Tibial nerve (tissue), 4 donors: Measurements from ENCODE around the gene PI4K2A. TPM values are rescaled to one million over a fixed set of nuclear protein-coding genes. Genes with fewer than 3 reads are reported as not detected.

Experiments used
- DNase-seq, 2 donors: peaks; one replicate each; pipeline ENCODE4 v3.0.0-alpha.2; 2019; ENCODE audit warnings: low spot score in 2 of 2
- H3K27ac ChIP-seq, 4 donors: fragments of 200-600 bp; sonication (generic) in 3 of 4; one replicate each; pipeline ENCODE4 v1.5.1; 2017 to 2019; ENCODE audit warnings: mild to moderate bottlenecking in 1 of 4
- H3K27me3 ChIP-seq, 2 donors: fragments of 200-600 bp; sonication (generic) in 1 of 2; one replicate each; pipeline versions ENCODE4 v1.5.1 to v1.6.0; 2017 to 2019
- H3K36me3 ChIP-seq, 3 donors: fragments of 200-600 bp; sonication (generic); one replicate each; pipeline ENCODE4 v1.5.1; 2018 to 2019
- H3K4me1 ChIP-seq, 4 donors: fragments of 200-600 bp; sonication (generic) in 3 of 4; one replicate each; pipeline ENCODE4 v1.5.1; 2017 to 2019
- H3K4me3 ChIP-seq, 4 donors: fragments of 200-600 bp; sonication (generic) in 3 of 4; one replicate each; pipeline ENCODE4 v1.5.1; 2017 to 2019; ENCODE audit warnings: mild to moderate bottlenecking in 1 of 4, moderate library complexity in 1 of 4
- H3K9me3 ChIP-seq, 4 donors: fragments of 200-600 bp; sonication (generic) in 3 of 4; one replicate each; pipeline ENCODE4 v1.5.1; 2017 to 2019
- EP300 ChIP-seq, 2 donors: sonication (generic); formaldehyde crosslinking; IDR thresholded peaks; one replicate each; pipeline ENCODE4 v1.6.1; 2017; ENCODE audit warnings: antibody characterized with exemption in 2 of 2, mild to moderate bottlenecking in 1 of 2
- POLR2A ChIP-seq, 2 donors: fragments of 450-650 bp; IDR thresholded peaks; one replicate each; pipeline ENCODE4 v1.6.1; 2017; ENCODE audit warnings: antibody characterized with exemption in 2 of 2, mild to moderate bottlenecking in 2 of 2, moderate library complexity in 2 of 2
- WGBS, 2 donors: methylation state at CpG; one replicate each; pipeline ENCODE4 v1.1.5; 2018; 5-methylcytosine and 5-hydroxymethylcytosine counted together
- total RNA-seq, 4 donors: library from RNA; depleted of rRNA; stranded (reverse); fragments of >200 nt; gene quantifications; one replicate each; pipeline ENCODE4 v1.1.0, GENCODE V29; 2016
- TF ChIP-seq, protein P1 (sequence below), 5 experiments: fragments of 200-600 bp in 3 of 5; fragments of 450-650 bp in 2 of 5; sonication (generic) in 3 of 5; IDR thresholded peaks; one replicate each; pipeline ENCODE4 v1.5.1; 2016 to 2019; ENCODE audit warnings: antibody characterized with exemption in 5 of 5, mild to moderate bottlenecking in 3 of 5, moderate library complexity in 2 of 5

Gene PI4K2A
- total RNA-seq, 4 donors from 2014 or later = 17.0 to 29.1 (median 21.0) TPM

DNA sequence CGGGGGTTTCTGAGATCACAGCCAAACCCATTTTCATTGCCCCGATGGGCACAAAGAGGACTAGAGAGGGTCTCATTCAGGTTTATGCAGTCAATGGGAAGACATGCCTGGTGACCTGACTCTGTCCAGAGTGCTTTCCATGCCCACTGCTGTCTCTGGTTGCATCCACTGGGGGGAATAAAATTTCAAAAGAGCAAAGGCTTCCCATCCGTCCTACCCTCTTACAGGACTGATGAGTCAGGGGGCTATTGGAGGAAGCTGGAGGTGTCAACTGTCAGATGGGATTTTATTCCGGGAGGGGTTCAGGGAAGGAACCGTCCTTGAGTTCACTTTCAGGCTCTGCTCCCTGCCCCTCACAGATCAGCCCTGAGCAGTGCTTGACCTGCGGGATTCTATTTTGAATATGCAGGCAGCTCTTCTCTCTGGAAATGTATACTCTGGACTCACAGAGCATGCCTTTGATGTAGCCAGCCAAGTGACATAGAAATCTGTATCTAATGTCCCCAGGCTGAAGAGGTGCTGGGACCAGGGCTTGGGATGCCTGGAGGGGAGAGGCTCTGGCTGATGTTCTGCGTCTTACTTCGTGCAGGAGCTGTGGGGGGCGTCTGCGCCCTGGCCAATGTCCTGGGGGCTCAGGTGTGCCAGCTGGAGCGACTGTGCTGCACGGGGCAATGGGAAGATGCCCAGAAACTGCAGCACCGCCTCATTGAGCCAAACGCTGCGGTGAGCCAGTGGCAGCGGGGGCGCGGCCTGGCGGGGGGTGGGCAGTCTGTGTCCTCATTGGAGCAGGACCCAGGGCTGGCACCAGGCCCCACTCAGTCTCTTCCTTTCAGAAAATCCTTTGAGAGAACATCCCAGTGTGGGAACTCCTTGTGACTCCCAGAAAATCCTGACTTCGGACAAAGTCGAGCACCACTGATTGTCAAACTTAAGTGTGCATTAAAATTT is 38.9 kb upstream of the PI4K2A start:
- Histone ChIP-seq H3K27me3 (no peaks in the 10 kb centered on the region), H3K9me3 (no peaks in the 10 kb centered on the region), H3K36me3 (no peaks in the 10 kb centered on the region), H3K27ac (no peak overlapping the region), H3K4me3 (no peak overlapping the region), H3K4me1 (peaks cover 0 to 9% (median under 1%) of the 10 kb centered on the region in 4 donors)
- TF ChIP-seq EP300 (IDR thresholded peaks at IDR 0.05) (no peak), POLR2A (IDR thresholded peaks at IDR 0.05) (no peak)
- TF ChIP-seq, protein P1, sequence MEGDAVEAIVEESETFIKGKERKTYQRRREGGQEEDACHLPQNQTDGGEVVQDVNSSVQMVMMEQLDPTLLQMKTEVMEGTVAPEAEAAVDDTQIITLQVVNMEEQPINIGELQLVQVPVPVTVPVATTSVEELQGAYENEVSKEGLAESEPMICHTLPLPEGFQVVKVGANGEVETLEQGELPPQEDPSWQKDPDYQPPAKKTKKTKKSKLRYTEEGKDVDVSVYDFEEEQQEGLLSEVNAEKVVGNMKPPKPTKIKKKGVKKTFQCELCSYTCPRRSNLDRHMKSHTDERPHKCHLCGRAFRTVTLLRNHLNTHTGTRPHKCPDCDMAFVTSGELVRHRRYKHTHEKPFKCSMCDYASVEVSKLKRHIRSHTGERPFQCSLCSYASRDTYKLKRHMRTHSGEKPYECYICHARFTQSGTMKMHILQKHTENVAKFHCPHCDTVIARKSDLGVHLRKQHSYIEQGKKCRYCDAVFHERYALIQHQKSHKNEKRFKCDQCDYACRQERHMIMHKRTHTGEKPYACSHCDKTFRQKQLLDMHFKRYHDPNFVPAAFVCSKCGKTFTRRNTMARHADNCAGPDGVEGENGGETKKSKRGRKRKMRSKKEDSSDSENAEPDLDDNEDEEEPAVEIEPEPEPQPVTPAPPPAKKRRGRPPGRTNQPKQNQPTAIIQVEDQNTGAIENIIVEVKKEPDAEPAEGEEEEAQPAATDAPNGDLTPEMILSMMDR (IDR thresholded peaks at IDR 0.05) = no peak
- WGBS, 2 donors = 73 to 77% methylated on average over 21 of the region's 21 CpGs
- DNase-seq = no peak

DNA sequence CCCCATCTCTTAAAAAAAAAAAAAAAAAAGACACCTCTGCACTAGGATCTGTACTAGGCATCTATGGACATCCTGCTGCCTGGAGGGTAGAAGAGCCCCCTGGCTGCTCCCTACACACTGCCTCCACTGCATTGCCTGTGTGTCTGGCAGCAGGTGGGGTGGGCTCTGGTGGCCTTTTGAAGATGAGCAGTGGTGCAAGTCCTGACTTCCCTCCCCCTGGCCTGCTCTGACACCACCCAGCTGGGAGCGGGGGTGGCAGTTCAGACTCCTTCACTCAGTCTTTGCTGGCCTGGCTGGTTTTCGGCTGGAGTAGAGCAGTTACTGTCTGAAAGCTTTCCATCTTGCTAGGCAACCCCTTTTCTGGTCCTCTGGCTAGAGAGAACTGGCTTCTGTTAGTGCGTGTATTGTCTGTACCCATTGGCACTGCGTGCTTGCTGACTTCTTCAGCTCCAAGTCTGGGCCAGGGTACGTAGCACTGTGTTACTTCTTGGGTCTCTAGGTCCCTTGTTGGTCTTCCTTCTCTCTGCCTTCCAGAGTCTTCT is 33.3 kb upstream of the PI4K2A start:
- DNase-seq = no peak
- TF ChIP-seq POLR2A (IDR thresholded peaks at IDR 0.05) = no peak
- no peak for TF ChIP-seq EP300 (IDR thresholded peaks at IDR 0.05)
- TF ChIP-seq, protein P1 (IDR thresholded peaks at IDR 0.05) = no peak
- Histone ChIP-seq H3K27me3 (no peaks in the 10 kb centered on the region), H3K4me1 (peaks cover 0 to 4% (median 0%) of the 10 kb centered on the region in 4 donors), H3K27ac (no peak overlapping the region), H3K36me3 (no peaks in the 10 kb centered on the region), H3K4me3 (no peak overlapping the region), H3K9me3 (no peaks in the 10 kb centered on the region)
- 84 to 98% methylated on average over 4 to 5 of the region's 5 CpGs for WGBS, 2 donors

DNA sequence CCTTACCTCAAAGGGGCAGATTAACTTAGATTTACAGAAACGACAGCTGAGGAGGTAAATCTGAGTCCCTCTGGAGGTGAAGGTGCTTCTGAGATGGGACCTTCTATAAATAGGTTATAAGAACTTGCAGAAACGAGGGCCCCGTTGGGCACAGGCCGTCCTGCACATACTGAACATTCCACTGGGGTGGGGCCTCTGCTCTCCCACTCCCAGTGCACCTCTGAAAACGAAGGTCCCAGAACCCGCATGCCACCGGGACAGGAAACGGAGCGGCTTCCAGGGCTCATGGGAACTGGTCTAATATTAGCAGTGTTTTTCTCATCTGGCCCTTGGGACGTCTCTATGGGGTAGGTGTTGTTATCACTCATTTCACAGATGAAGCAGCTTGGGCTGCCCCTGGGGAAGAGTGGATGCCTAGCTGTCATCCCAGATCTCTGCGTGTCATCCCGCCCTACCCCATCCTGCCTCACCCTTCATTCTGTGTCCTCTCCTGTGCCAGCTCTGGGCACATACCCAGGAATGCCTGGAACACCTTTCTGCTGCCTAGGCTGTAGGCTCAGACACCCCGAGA is 31.4 kb upstream of the PI4K2A start:
- Histone ChIP-seq H3K4me3 (no peak overlapping the region), H3K9me3 (no peaks in the 10 kb centered on the region), H3K36me3 (peaks cover 0 to 5% (median 0%) of the 10 kb centered on the region in 3 donors), H3K4me1 (peaks cover 0 to 4% (median 0%) of the 10 kb centered on the region in 4 donors), H3K27me3 (no peaks in the 10 kb centered on the region), H3K27ac (no peak overlapping the region)
- 66 to 82% methylated on average over 8 to 13 of the region's 13 CpGs for WGBS, 2 donors
- no peak for TF ChIP-seq EP300 (IDR thresholded peaks at IDR 0.05)
- TF ChIP-seq, protein P1 (IDR thresholded peaks at IDR 0.05) = no peak
- TF ChIP-seq POLR2A (IDR thresholded peaks at IDR 0.05) = no peak
- DNase-seq = no peak

DNA sequence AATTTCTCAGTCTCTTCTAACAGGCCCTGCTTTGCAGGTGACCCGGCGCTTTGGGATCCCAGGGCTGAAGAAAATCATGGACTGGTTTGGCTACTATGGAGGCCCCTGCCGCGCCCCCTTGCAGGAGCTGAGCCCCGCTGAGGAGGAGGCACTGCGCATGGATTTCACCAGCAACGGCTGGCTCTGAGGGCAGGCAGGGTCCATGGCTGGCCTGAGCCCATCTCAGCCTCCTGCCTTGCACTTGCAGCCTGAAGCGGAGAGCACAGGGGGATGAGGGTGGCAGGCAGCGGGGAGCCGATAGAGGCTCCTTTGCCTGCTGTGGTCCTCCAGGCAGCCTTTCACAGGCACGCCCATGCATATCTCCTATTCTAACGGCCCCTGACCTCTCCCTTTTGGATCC is 29.0 kb upstream of the PI4K2A start:
- Histone ChIP-seq H3K9me3 (no peaks in the 10 kb centered on the region), H3K36me3 (peaks cover 0 to 27% (median 0%) of the 10 kb centered on the region in 3 donors), H3K4me3 (no peak overlapping the region), H3K4me1 (peaks cover 0 to 4% (median 0%) of the 10 kb centered on the region in 4 donors), H3K27me3 (no peaks in the 10 kb centered on the region), H3K27ac (no peak overlapping the region)
- TF ChIP-seq POLR2A (IDR thresholded peaks at IDR 0.05) (no peak), EP300 (IDR thresholded peaks at IDR 0.05) (no peak)
- TF ChIP-seq, protein P1 (IDR thresholded peaks at IDR 0.05) = no peak
- 83 to 85% methylated on average over 12 of the region's 12 CpGs for WGBS, 2 donors
- DNase-seq = no peak
